IPS-18a (cell line): Measurements from ENCODE around the gene FYB2.

Experiments used
- H3K27ac ChIP-seq: one replicate; pipeline ENCODE4 v1.5.1; 2013; ENCODE audit warnings: low read length
- H3K27me3 ChIP-seq: one replicate; pipeline ENCODE4 v1.6.1; 2013; ENCODE audit warnings: mild to moderate bottlenecking, low read length; ENCODE audit not compliant: control insufficient read depth, insufficient read depth
- H3K36me3 ChIP-seq: one replicate; pipeline ENCODE4 v1.6.1; 2013; ENCODE audit warnings: low read depth, low read length; ENCODE audit not compliant: control insufficient read depth
- H3K4me1 ChIP-seq: one replicate; pipeline ENCODE4 v1.6.1; 2013; ENCODE audit warnings: low read depth, low read length; ENCODE audit not compliant: control insufficient read depth
- H3K4me3 ChIP-seq: one replicate; pipeline ENCODE4 v1.5.1; 2013; ENCODE audit warnings: low read length
- H3K9ac ChIP-seq: one replicate; pipeline ENCODE4 v1.6.1; 2013; ENCODE audit warnings: mild to moderate bottlenecking, low read length, moderate library complexity
- H3K9me3 ChIP-seq: one replicate; pipeline ENCODE4 v1.6.1; 2013; ENCODE audit warnings: low read depth, low read length; ENCODE audit not compliant: control insufficient read depth

Gene FYB2

GRCh38 chr1:56755911-56756310 lies 63.3 kb downstream of the FYB2 start:
- Histone ChIP-seq H3K27me3 (no peaks in the 10 kb centered on the region), H3K36me3 (no peaks in the 10 kb centered on the region), H3K9me3 (no peaks in the 10 kb centered on the region), H3K4me1 (no peaks in the 10 kb centered on the region), H3K9ac (no peak overlapping the region), H3K4me3 (no peak overlapping the region), H3K27ac (no peak overlapping the region)

GRCh38 chr1:56754708-56755479 lies 64.3 kb downstream of the FYB2 start:
- Histone ChIP-seq H3K36me3 (no peaks in the 10 kb centered on the region), H3K4me3 (no peak overlapping the region), H3K4me1 (no peaks in the 10 kb centered on the region), H3K9me3 (no peaks in the 10 kb centered on the region), H3K9ac (no peak overlapping the region), H3K27me3 (no peaks in the 10 kb centered on the region), H3K27ac (no peak overlapping the region)

GRCh38 chr1:56745231-56745630 lies 74.0 kb downstream of the FYB2 start:
- Histone ChIP-seq H3K9ac (no peak overlapping the region), H3K27me3 (no peaks in the 10 kb centered on the region), H3K36me3 (no peaks in the 10 kb centered on the region), H3K27ac (no peak overlapping the region), H3K4me3 (no peak overlapping the region), H3K9me3 (no peaks in the 10 kb centered on the region), H3K4me1 (no peaks in the 10 kb centered on the region)

- Histone ChIP-seq H3K4me3 (no peak overlapping the region), H3K36me3 (no peaks in the 10 kb centered on the region), H3K4me1 (no peaks in the 10 kb centered on the region), H3K9me3 (no peaks in the 10 kb centered on the region), H3K27me3 (no peaks in the 10 kb centered on the region), H3K27ac (no peak overlapping the region), H3K9ac (no peak overlapping the region)
Measured at GRCh38 chr1:56728964-56729363, 90.2 kb downstream of the FYB2 start.

GRCh38 chr1:56726706-56727105 lies 92.5 kb downstream of the FYB2 start:
- no peak overlapping the region for H3K27ac ChIP-seq
- H3K27me3 ChIP-seq = no peaks in the 10 kb centered on the region
- no peak overlapping the region for H3K9ac ChIP-seq
- H3K4me3 ChIP-seq = no peak overlapping the region
- no peaks in the 10 kb centered on the region for H3K36me3 ChIP-seq
- no peaks in the 10 kb centered on the region for H3K4me1 ChIP-seq
- H3K9me3 ChIP-seq = no peaks in the 10 kb centered on the region

- Histone ChIP-seq H3K4me3 (no peak overlapping the region), H3K27ac (no peak overlapping the region), H3K27me3 (no peaks in the 10 kb centered on the region), H3K9ac (no peak overlapping the region), H3K9me3 (no peaks in the 10 kb centered on the region), H3K4me1 (no peaks in the 10 kb centered on the region), H3K36me3 (no peaks in the 10 kb centered on the region)
Measured at GRCh38 chr1:56719171-56719570, 100.0 kb downstream of the FYB2 start.

- no peaks in the 10 kb centered on the region for H3K4me1 ChIP-seq
- no peaks in the 10 kb centered on the region for H3K27me3 ChIP-seq
- no peaks in the 10 kb centered on the region for H3K9me3 ChIP-seq
- no peak overlapping the region for H3K9ac ChIP-seq
- no peaks in the 10 kb centered on the region for H3K36me3 ChIP-seq
- H3K4me3 ChIP-seq = no peak overlapping the region
- H3K27ac ChIP-seq = no peak overlapping the region
Measured at GRCh38 chr1:56715156-56715555, 104.0 kb downstream of the FYB2 start.

- H3K4me3 ChIP-seq = no peak overlapping the region
- H3K36me3 ChIP-seq = no peaks in the 10 kb centered on the region
- H3K9ac ChIP-seq = no peak overlapping the region
- H3K27me3 ChIP-seq = no peaks in the 10 kb centered on the region
- H3K9me3 ChIP-seq = no peaks in the 10 kb centered on the region
- no peaks in the 10 kb centered on the region for H3K4me1 ChIP-seq
- no peak overlapping the region for H3K27ac ChIP-seq
Measured at GRCh38 chr1:56713112-56713511, 106.1 kb downstream of the FYB2 start.

- no peaks in the 10 kb centered on the region for H3K27me3 ChIP-seq
- H3K9ac ChIP-seq = no peak overlapping the region
- peaks cover 4% of the 10 kb centered on the region for H3K36me3 ChIP-seq
- H3K4me3 ChIP-seq = no peak overlapping the region
- no peak overlapping the region for H3K27ac ChIP-seq
- H3K4me1 ChIP-seq = no peaks in the 10 kb centered on the region
- H3K9me3 ChIP-seq = no peaks in the 10 kb centered on the region
Measured at GRCh38 chr1:56712150-56712549, 107.1 kb downstream of the FYB2 start.

GRCh38 chr1:56710646-56711045 lies 108.6 kb downstream of the FYB2 start:
- no peak overlapping the region for H3K27ac ChIP-seq
- H3K36me3 ChIP-seq = peaks cover 14% of the 10 kb centered on the region
- no peaks in the 10 kb centered on the region for H3K4me1 ChIP-seq
- no peak overlapping the region for H3K4me3 ChIP-seq
- H3K27me3 ChIP-seq = no peaks in the 10 kb centered on the region
- no peak overlapping the region for H3K9ac ChIP-seq
- H3K9me3 ChIP-seq = no peaks in the 10 kb centered on the region

GRCh38 chr1:56709995-56710394 lies 109.2 kb downstream of the FYB2 start:
- no peaks in the 10 kb centered on the region for H3K27me3 ChIP-seq
- H3K27ac ChIP-seq = no peak overlapping the region
- peaks cover 14% of the 10 kb centered on the region for H3K36me3 ChIP-seq
- H3K4me3 ChIP-seq = no peak overlapping the region
- no peaks in the 10 kb centered on the region for H3K4me1 ChIP-seq
- no peaks in the 10 kb centered on the region for H3K9me3 ChIP-seq
- H3K9ac ChIP-seq = no peak overlapping the region

GRCh38 chr1:56709269-56709880 lies 109.8 kb downstream of the FYB2 start:
- Histone ChIP-seq H3K36me3 (peaks cover 14% of the 10 kb centered on the region), H3K9ac (no peak overlapping the region)

More at GRCh38 chr1:56709269-56709880, 109.8 kb downstream of the FYB2 start:
- no peaks in the 10 kb centered on the region for H3K9me3 ChIP-seq
- no peak overlapping the region for H3K4me3 ChIP-seq
- no peaks in the 10 kb centered on the region for H3K4me1 ChIP-seq
- H3K27me3 ChIP-seq = no peaks in the 10 kb centered on the region
- H3K27ac ChIP-seq = no peak overlapping the region
